Keratinocyte (primary cell): ENCODE measurements around the gene JDP2. TPM values are rescaled to one million over a fixed set of nuclear protein-coding genes. Genes with fewer than 3 reads are reported as not detected.
"Not testable (repeated sequence)": the region's sequence is repeated elsewhere in the genome, so short reads cannot be mapped to it uniquely, and the experiment has no call there.

Source experiments
- DNase-seq: peaks from one replicate; pipeline ENCODE4 v3.0.0-alpha.2; 2011; ENCODE audit warnings: low read depth, missing footprints, low spot score
- FAIRE-seq: peaks from 2 replicates; lab custom pipeline; 2011; peaks lifted over from hg19 to GRCh38; lab: Jason Lieb, UNC
- H2AFZ ChIP-seq: 2 replicates; pipeline ENCODE4 v1.6.0; 2012; ENCODE audit warnings: low read length, control low read depth, inconsistent platforms; ENCODE audit not compliant: control insufficient read depth
- H3K27ac ChIP-seq: 2 replicates; pipeline ENCODE4 v1.5.1; 2011; ENCODE audit warnings: low read length; ENCODE audit not compliant: control insufficient read depth, insufficient read depth
- H3K27me3 ChIP-seq: 3 replicates; pipeline ENCODE4 v1.6.0; 2011; ENCODE audit warnings: low read length; ENCODE audit not compliant: control insufficient read depth, insufficient read depth; ENCODE audit errors: extremely low read depth
- H3K36me3 ChIP-seq, 2 experiments: 2 replicates in 1 of 2; 3 replicates in 1 of 2; pipeline ENCODE4 v1.5.1; 2011; ENCODE audit warnings: low read length in 2 of 2, mild to moderate bottlenecking in 1 of 2; ENCODE audit not compliant: control insufficient read depth in 2 of 2, insufficient read depth in 2 of 2; ENCODE audit errors: extremely low read depth in 1 of 2
- H3K4me1 ChIP-seq: 3 replicates; pipeline ENCODE4 v1.5.1; 2011; ENCODE audit warnings: low read length; ENCODE audit not compliant: control insufficient read depth, insufficient read depth; ENCODE audit errors: extremely low read depth
- H3K4me2 ChIP-seq: 3 replicates; pipeline ENCODE4 v1.6.0; 2011; ENCODE audit warnings: low read depth, low read length; ENCODE audit not compliant: control insufficient read depth, insufficient read depth; ENCODE audit errors: extremely low read depth
- H3K4me3 ChIP-seq, 3 experiments: fragments of 200-600 bp in 1 of 3; sonication (generic) in 1 of 3; 2 replicates in 2 of 3; 3 replicates in 1 of 3; pipeline ENCODE4 v1.5.1; 2011 to 2016; ENCODE audit warnings: low read length in 3 of 3, mild to moderate bottlenecking in 3 of 3, control low read depth in 2 of 3, inconsistent platforms in 1 of 3, low read depth in 1 of 3, mixed read lengths in 1 of 3, mixed run types in 1 of 3, moderate library complexity in 1 of 3; ENCODE audit not compliant: control insufficient read depth in 2 of 3, insufficient read depth in 2 of 3; ENCODE audit errors: extremely low read depth in 1 of 3
- H3K79me2 ChIP-seq: 2 replicates; pipeline ENCODE4 v1.6.0; 2012; ENCODE audit warnings: low read length; ENCODE audit not compliant: control insufficient read depth, insufficient read depth
- H3K9ac ChIP-seq: 3 replicates; pipeline ENCODE4 v1.6.0; 2011; ENCODE audit warnings: low read length; ENCODE audit not compliant: control insufficient read depth, insufficient read depth; ENCODE audit errors: extremely low read depth
- H3K9me1 ChIP-seq: 3 replicates; pipeline ENCODE4 v1.6.0; 2011; ENCODE audit warnings: low read length; ENCODE audit not compliant: control insufficient read depth, insufficient read depth; ENCODE audit errors: extremely low read depth
- H3K9me3 ChIP-seq: 2 replicates; pipeline ENCODE4 v1.5.1; 2012; ENCODE audit warnings: low read depth, low read length; ENCODE audit not compliant: control insufficient read depth
- H4K20me1 ChIP-seq: 3 replicates; pipeline ENCODE4 v1.6.0; 2011; ENCODE audit warnings: low read length; ENCODE audit not compliant: control insufficient read depth, insufficient read depth; ENCODE audit errors: extremely low read depth
- CTCF ChIP-seq, 3 experiments: IDR thresholded peaks in 1 of 3; conservative IDR thresholded peaks in 1 of 3; optimal IDR thresholded peaks in 1 of 3; 2 replicates in 2 of 3; 3 replicates in 1 of 3; pipeline versions ENCODE3 to v1.5.1; 2011; ENCODE audit warnings: low read length in 3 of 3, mild to moderate bottlenecking in 3 of 3, moderate library complexity in 2 of 3, control low read depth in 1 of 3, inconsistent platforms in 1 of 3; ENCODE audit not compliant: insufficient read depth in 2 of 3; ENCODE audit errors: extremely low read depth in 1 of 3
- EZH2 ChIP-seq: IDR thresholded peaks from one replicate; pipeline ENCODE4 v1.6.1; 2012; ENCODE audit warnings: inconsistent platforms, mild to moderate bottlenecking, low read length, moderate library complexity
- dilution Hi-C: fragments of 300-500 bp; cut with MboI; formaldehyde crosslinking; loops from one replicate; pipeline ENCODE4 v1.7.0; 2020; ENCODE audit warnings: low sequenced_read_pairs; ENCODE audit not compliant: extremely low pct_ligation_motif_present
- polyA plus RNA-seq, 5 experiments: library from polyadenylated mRNA; depleted of rRNA in 3 of 5; stranded (reverse) in 3 of 5; stranded (forward) in 1 of 5; unstranded in 1 of 5; fragments of >200 nt; gene quantifications; 1 replicate in 1 of 5; 2 replicates in 3 of 5; 3 replicates in 1 of 5; pipeline versions ENCODE4 v1.2.1 to v1.2.3, GENCODE V29; 2011 to 2012; ENCODE audit warnings: missing spikeins in 2 of 5, low read depth in 1 of 5, low replicate concordance in 1 of 5

The JDP2 gene
- polyA plus RNA-seq, 1 donor (not counting 4 experiments of a cell fraction or from before 2014, with no cell fraction given): 13.5 TPM

DNA sequence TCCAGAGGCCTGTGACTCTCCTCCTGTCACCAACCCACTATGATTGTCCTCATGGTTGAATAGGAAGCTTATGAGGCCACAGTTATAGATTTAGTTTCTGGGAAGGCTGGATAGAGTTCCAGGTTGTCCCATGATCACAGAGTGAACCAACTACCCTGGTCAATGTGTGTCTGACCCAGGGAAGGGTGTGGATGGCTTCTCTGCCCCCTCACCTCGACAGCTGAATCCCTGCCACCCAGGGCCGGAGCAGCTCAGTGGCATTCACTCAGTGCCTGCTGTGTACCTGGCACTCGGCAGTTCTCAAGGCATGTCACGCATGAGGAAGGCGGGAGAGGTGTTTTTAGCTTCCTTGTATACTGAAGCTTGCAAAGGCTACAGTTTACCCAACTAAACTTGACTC is 43.2 kb downstream of the JDP2 start:
- no peaks in the 10 kb centered on the region for H3K4me1 ChIP-seq
- H3K27me3 ChIP-seq: no peaks in the 10 kb centered on the region
- no peak overlapping the region for H3K4me2 ChIP-seq
- no peaks in the 10 kb centered on the region for H3K9me1 ChIP-seq
- TF ChIP-seq EZH2: no peak
- FAIRE-seq (no peak), DNase-seq (no peak)
- H4K20me1 ChIP-seq: peaks cover 4% of the 10 kb centered on the region
- H2AFZ ChIP-seq: no peak overlapping the region
- no peaks in the 10 kb centered on the region for H3K79me2 ChIP-seq
- H3K27ac ChIP-seq: no peak overlapping the region
- no peaks in the 10 kb centered on the region for H3K9me3 ChIP-seq
- H3K36me3 ChIP-seq: peaks cover 11 to 18% of the 10 kb centered on the region in 2 experiments
- no peak overlapping the region for H3K4me3 ChIP-seq
- dilution Hi-C loops: no loop called here
- no peak overlapping the region for H3K9ac ChIP-seq

DNA sequence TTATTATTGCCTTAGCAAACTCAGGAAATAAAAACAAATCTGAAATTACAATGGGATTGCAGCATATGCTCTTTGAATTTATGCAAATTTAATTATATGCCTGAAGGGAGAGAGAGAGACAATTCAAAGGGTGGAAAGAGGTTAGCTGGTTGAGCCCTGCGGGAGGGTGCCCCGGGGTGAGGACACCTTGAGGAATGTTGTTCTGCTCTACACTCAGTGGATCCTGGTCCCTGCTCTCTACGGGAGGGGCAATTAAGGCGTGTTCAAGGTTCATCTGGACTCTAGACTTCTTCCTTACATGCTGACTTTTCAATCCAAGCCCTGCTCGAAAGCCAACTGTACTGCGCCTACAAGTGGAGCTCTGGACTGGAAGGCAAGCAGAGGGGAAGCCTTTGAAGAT is 46.3 kb downstream of the JDP2 start:
- not testable (repeated sequence) for FAIRE-seq

GRCh38 chr14:75476274-75476995 is 48.6 kb downstream of the JDP2 start:
- Histone ChIP-seq H3K27me3 (peaks cover 4% of the 10 kb centered on the region), H3K4me3 (no peak overlapping the region), H3K4me2 (no peak overlapping the region), H3K79me2 (no peaks in the 10 kb centered on the region), H3K27ac (no peak overlapping the region), H3K9me1 (no peaks in the 10 kb centered on the region), H2AFZ (no peak overlapping the region), H3K9me3 (no peaks in the 10 kb centered on the region), H3K36me3 (peaks cover 4 to 5% of the 10 kb centered on the region in 2 experiments), H4K20me1 (no peaks in the 10 kb centered on the region), H3K4me1 (no peaks in the 10 kb centered on the region), H3K9ac (no peak overlapping the region)
- TF ChIP-seq EZH2: no peak
- TF ChIP-seq CTCF (optimal IDR thresholded peaks at IDR 0.05 in 1 of 3, IDR thresholded peaks at IDR 0.05 in 1 of 3, conservative IDR thresholded peaks at IDR 0.05 in 1 of 3; ENCODE audit: extremely low read depth in 1 of 3, insufficient read depth in 2 of 3, low read length in 3 of 3): no peak
- no peak for DNase-seq
- FAIRE-seq: no peak
- dilution Hi-C loops: no loop called here

More for the DNA sequence above, 46.3 kb downstream of the JDP2 start:
- H3K27me3 ChIP-seq, H3K9me3 ChIP-seq, H3K4me1 ChIP-seq, H3K9ac ChIP-seq, dilution Hi-C loops, H3K27ac ChIP-seq, H3K4me3 ChIP-seq, DNase-seq, H3K4me2 ChIP-seq, H4K20me1 ChIP-seq, H3K79me2 ChIP-seq, H2AFZ ChIP-seq, H3K9me1 ChIP-seq: not testable (repeated sequence)
- peaks cover 9 to 18% of the 10 kb centered on the region in 2 experiments for H3K36me3 ChIP-seq
